GM23338 (cell line): Measurements from ENCODE around the gene IMPG2.

ENCODE experiments used
- CREB1 ChIP-seq: fragments of 250-450 bp; sonication (Bioruptor Pico); IDR thresholded peaks from 2 replicates; pipeline ENCODE4 v1.5.0; 2020; ENCODE audit warnings: low read depth, mild to moderate bottlenecking, moderate library complexity
- EZH2 ChIP-seq: fragments of 200-600 bp; sonication (generic); IDR thresholded peaks from one replicate; pipeline ENCODE4 v1.8.0; 2017; ENCODE audit warnings: antibody characterized with exemption, mild to moderate bottlenecking, low read depth; ENCODE audit not compliant: unreplicated experiment
- EZH2phosphoT487 ChIP-seq: fragments of 200-600 bp; sonication (generic); IDR thresholded peaks from one replicate; pipeline ENCODE4 v1.8.1; 2018; ENCODE audit warnings: antibody characterized with exemption; ENCODE audit not compliant: unreplicated experiment
- JUNB ChIP-seq: IDR thresholded peaks from one replicate; pipeline ENCODE4 v1.6.1; 2016; ENCODE audit warnings: antibody characterized with exemption; ENCODE audit not compliant: unreplicated experiment
- NANOG ChIP-seq: IDR thresholded peaks from 2 replicates; pipeline ENCODE4 v1.6.1; 2016; ENCODE audit warnings: antibody characterized with exemption, borderline replicate concordance
- POLR2AphosphoS5 ChIP-seq: IDR thresholded peaks from 2 replicates; pipeline ENCODE4 v1.6.1; 2016; ENCODE audit warnings: antibody characterized with exemption, low read depth
- TF ChIP-seq, protein P1 (sequence below), 2 experiments: fragments of 200-600 bp in 1 of 2; sonication (generic) in 1 of 2; conservative IDR thresholded peaks; 2 replicates each; pipeline versions ENCODE4 v1.5.1 to v1.6.1; 2016 to 2017; ENCODE audit warnings: antibody characterized with exemption in 2 of 2, low read depth in 2 of 2, mild to moderate bottlenecking in 2 of 2, moderate library complexity in 1 of 2
- TF ChIP-seq, protein P2 (sequence below): IDR thresholded peaks from one replicate; pipeline ENCODE4 v1.6.1; 2018; ENCODE audit warnings: antibody characterized with exemption; ENCODE audit not compliant: unreplicated experiment

DNA sequence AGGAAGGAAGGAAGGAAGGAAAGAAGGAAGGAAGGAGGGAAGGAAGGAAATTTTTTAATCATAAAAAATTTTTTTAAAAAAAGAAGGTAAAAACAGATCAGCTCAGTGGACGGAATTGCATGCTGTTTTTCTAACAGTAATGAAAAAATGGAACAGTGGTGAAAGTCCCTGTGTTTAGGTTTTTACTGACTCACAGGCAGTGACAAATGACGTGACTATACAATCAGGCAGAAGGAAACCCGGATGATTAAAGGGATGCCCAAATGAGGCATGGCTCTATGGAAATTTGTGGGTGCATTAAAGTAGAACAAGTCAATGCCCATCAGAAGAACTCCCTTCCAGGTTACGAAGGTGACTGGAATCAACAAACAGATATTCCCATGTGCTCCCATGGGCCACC is 135.0 kb downstream of the IMPG2 start:
- TF ChIP-seq, protein P1, sequence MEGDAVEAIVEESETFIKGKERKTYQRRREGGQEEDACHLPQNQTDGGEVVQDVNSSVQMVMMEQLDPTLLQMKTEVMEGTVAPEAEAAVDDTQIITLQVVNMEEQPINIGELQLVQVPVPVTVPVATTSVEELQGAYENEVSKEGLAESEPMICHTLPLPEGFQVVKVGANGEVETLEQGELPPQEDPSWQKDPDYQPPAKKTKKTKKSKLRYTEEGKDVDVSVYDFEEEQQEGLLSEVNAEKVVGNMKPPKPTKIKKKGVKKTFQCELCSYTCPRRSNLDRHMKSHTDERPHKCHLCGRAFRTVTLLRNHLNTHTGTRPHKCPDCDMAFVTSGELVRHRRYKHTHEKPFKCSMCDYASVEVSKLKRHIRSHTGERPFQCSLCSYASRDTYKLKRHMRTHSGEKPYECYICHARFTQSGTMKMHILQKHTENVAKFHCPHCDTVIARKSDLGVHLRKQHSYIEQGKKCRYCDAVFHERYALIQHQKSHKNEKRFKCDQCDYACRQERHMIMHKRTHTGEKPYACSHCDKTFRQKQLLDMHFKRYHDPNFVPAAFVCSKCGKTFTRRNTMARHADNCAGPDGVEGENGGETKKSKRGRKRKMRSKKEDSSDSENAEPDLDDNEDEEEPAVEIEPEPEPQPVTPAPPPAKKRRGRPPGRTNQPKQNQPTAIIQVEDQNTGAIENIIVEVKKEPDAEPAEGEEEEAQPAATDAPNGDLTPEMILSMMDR (conservative IDR thresholded peaks at IDR 0.05; ENCODE audit: low read depth in 2 of 2), result no peak
- no peak for TF ChIP-seq POLR2AphosphoS5
- no peak for TF ChIP-seq JUNB
- TF ChIP-seq EZH2phosphoT487, result no peak
- no peak for TF ChIP-seq EZH2
- TF ChIP-seq, protein P2, sequence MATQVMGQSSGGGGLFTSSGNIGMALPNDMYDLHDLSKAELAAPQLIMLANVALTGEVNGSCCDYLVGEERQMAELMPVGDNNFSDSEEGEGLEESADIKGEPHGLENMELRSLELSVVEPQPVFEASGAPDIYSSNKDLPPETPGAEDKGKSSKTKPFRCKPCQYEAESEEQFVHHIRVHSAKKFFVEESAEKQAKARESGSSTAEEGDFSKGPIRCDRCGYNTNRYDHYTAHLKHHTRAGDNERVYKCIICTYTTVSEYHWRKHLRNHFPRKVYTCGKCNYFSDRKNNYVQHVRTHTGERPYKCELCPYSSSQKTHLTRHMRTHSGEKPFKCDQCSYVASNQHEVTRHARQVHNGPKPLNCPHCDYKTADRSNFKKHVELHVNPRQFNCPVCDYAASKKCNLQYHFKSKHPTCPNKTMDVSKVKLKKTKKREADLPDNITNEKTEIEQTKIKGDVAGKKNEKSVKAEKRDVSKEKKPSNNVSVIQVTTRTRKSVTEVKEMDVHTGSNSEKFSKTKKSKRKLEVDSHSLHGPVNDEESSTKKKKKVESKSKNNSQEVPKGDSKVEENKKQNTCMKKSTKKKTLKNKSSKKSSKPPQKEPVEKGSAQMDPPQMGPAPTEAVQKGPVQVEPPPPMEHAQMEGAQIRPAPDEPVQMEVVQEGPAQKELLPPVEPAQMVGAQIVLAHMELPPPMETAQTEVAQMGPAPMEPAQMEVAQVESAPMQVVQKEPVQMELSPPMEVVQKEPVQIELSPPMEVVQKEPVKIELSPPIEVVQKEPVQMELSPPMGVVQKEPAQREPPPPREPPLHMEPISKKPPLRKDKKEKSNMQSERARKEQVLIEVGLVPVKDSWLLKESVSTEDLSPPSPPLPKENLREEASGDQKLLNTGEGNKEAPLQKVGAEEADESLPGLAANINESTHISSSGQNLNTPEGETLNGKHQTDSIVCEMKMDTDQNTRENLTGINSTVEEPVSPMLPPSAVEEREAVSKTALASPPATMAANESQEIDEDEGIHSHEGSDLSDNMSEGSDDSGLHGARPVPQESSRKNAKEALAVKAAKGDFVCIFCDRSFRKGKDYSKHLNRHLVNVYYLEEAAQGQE, result no peak
- TF ChIP-seq NANOG, result no peak
- TF ChIP-seq CREB1, result no peak
